MM.1S (cell line): ENCODE measurements around the gene NSMF.

Experiments used
- DNase-seq: peaks from one replicate; pipeline ENCODE4 v3.0.0-alpha.2; 2015
- H2AFZ ChIP-seq: fragments of 300-600 bp; sonication (generic); 2 replicates; pipeline ENCODE4 v1.6.0; 2016; ENCODE audit warnings: antibody characterized with exemption, low read length
- H3F3A ChIP-seq: fragments of 300-600 bp; sonication (generic); 2 replicates; pipeline ENCODE4 v1.6.1; 2016; ENCODE audit warnings: mild to moderate bottlenecking, antibody characterized with exemption, low read length, moderate library complexity, mixed read lengths; ENCODE audit not compliant: insufficient read depth
- H3K27ac ChIP-seq: fragments of 300-600 bp; sonication (generic); 2 replicates; pipeline ENCODE4 v1.5.1; 2016; ENCODE audit warnings: mild to moderate bottlenecking, low read length
- H3K27me3 ChIP-seq: fragments of 300-600 bp; sonication (generic); replicated peaks from 2 replicates; pipeline ENCODE4 v1.6.0; 2016; ENCODE audit warnings: low read length; ENCODE audit not compliant: insufficient read depth
- H3K36me3 ChIP-seq: fragments of 300-600 bp; sonication (generic); replicated peaks from 2 replicates; pipeline ENCODE4 v1.6.1; 2016; ENCODE audit warnings: mild to moderate bottlenecking, low read length, mixed read lengths; ENCODE audit not compliant: insufficient read depth
- H3K4me1 ChIP-seq: fragments of 300-600 bp; sonication (generic); 2 replicates; pipeline ENCODE4 v1.6.1; 2016; ENCODE audit warnings: low read length, mixed read lengths
- H3K4me2 ChIP-seq: fragments of 300-600 bp; sonication (generic); 2 replicates; pipeline ENCODE4 v1.6.0; 2016; ENCODE audit warnings: low read depth, low read length
- H3K4me3 ChIP-seq: fragments of 300-600 bp; sonication (generic); 2 replicates; pipeline ENCODE4 v1.5.1; 2016; ENCODE audit warnings: low read length, mixed read lengths
- H3K79me2 ChIP-seq: fragments of 300-600 bp; sonication (generic); 2 replicates; pipeline ENCODE4 v1.6.1; 2016; ENCODE audit warnings: mixed run types, low read length, mixed read lengths
- H3K9ac ChIP-seq: fragments of 300-600 bp; sonication (generic); 2 replicates; pipeline ENCODE4 v1.6.1; 2016; ENCODE audit warnings: low read length, mixed read lengths
- H3K9me2 ChIP-seq: fragments of 300-600 bp; sonication (generic); replicated peaks from 2 replicates; pipeline ENCODE4 v1.6.1; 2016; ENCODE audit warnings: mild to moderate bottlenecking, low read length, mixed read lengths; ENCODE audit not compliant: insufficient read depth
- H3K9me3 ChIP-seq: fragments of 300-600 bp; sonication (generic); replicated peaks from 2 replicates; pipeline ENCODE4 v1.6.1; 2016; ENCODE audit warnings: mild to moderate bottlenecking, low read length, mixed read lengths; ENCODE audit not compliant: insufficient read depth
- H4K20me1 ChIP-seq: fragments of 300-600 bp; sonication (generic); 2 replicates; pipeline ENCODE4 v1.6.1; 2016; ENCODE audit warnings: mild to moderate bottlenecking, low read length, moderate library complexity, mixed read lengths; ENCODE audit not compliant: insufficient read depth
- CTCF ChIP-seq: fragments of 300-600 bp; sonication (generic); IDR thresholded peaks from 2 replicates; pipeline ENCODE4 v1.5.1; 2016; ENCODE audit warnings: antibody characterized with exemption, low read length, mixed read lengths
- EZH2 ChIP-seq: fragments of 300-600 bp; sonication (generic); optimal IDR thresholded peaks from 2 replicates; pipeline ENCODE3; 2017; ENCODE audit warnings: low read depth, mild to moderate bottlenecking, antibody characterized with exemption, low read length, mixed read lengths
- EZH2phosphoT487 ChIP-seq: fragments of 300-600 bp; sonication (generic); IDR thresholded peaks from 2 replicates; pipeline ENCODE4 v1.6.1; 2018; ENCODE audit warnings: antibody characterized with exemption, low read length

NSMF gene

GRCh38 chr9:137505421-137506140 lies 46.4 kb upstream of the NSMF start:
- Histone ChIP-seq H3K27me3 (peaks cover 24% of the 10 kb centered on the region), H3K36me3 (no peaks in the 10 kb centered on the region), H3K27ac (no peak overlapping the region), H3K9me3 (no peaks in the 10 kb centered on the region), H2AFZ (no peak overlapping the region), H3K9me2 (no peaks in the 10 kb centered on the region), H3K4me1 (no peaks in the 10 kb centered on the region), H4K20me1 (no peaks in the 10 kb centered on the region), H3K9ac (no peak overlapping the region), H3K4me2 (no peak overlapping the region), H3K4me3 (no peak overlapping the region), H3K79me2 (no peaks in the 10 kb centered on the region), H3F3A (no peaks in the 10 kb centered on the region)
- no peak for DNase-seq
- TF ChIP-seq CTCF (no peak), EZH2 (no peak), EZH2phosphoT487 (no peak)

GRCh38 chr9:137504432-137504777 lies 45.3 kb upstream of the NSMF start:
- no peak overlapping the region for H3K9ac ChIP-seq
- TF ChIP-seq EZH2 (no peak), CTCF (no peak), EZH2phosphoT487 (no peak)
- H3K27me3 ChIP-seq: peaks cover 34% of the 10 kb centered on the region
- H3K4me2 ChIP-seq: no peak overlapping the region
- no peak overlapping the region for H3K27ac ChIP-seq
- H3F3A ChIP-seq: no peaks in the 10 kb centered on the region
- H3K36me3 ChIP-seq: no peaks in the 10 kb centered on the region
- H4K20me1 ChIP-seq: no peaks in the 10 kb centered on the region
- H3K9me2 ChIP-seq: no peaks in the 10 kb centered on the region
- no peaks in the 10 kb centered on the region for H3K4me1 ChIP-seq
- no peaks in the 10 kb centered on the region for H3K9me3 ChIP-seq
- H3K4me3 ChIP-seq: no peak overlapping the region
- H3K79me2 ChIP-seq: no peaks in the 10 kb centered on the region
- DNase-seq: no peak
- no peak overlapping the region for H2AFZ ChIP-seq

- no peak overlapping the region for H3K4me2 ChIP-seq
- no peak for DNase-seq
- H3K4me1 ChIP-seq: no peaks in the 10 kb centered on the region
- no peak overlapping the region for H3K27ac ChIP-seq
- H3K79me2 ChIP-seq: no peaks in the 10 kb centered on the region
- H3K9me2 ChIP-seq: no peaks in the 10 kb centered on the region
- peaks cover 52% of the 10 kb centered on the region for H3K27me3 ChIP-seq
- no peaks in the 10 kb centered on the region for H4K20me1 ChIP-seq
- H3K9ac ChIP-seq: no peak overlapping the region
- no peaks in the 10 kb centered on the region for H3F3A ChIP-seq
- no peaks in the 10 kb centered on the region for H3K9me3 ChIP-seq
- TF ChIP-seq EZH2 (no peak), CTCF (no peak), EZH2phosphoT487 (no peak)
- H3K36me3 ChIP-seq: no peaks in the 10 kb centered on the region
- H2AFZ ChIP-seq: no peak overlapping the region
- H3K4me3 ChIP-seq: no peak overlapping the region
Observed at GRCh38 chr9:137502008-137502911, 43.1 kb upstream of the NSMF start.
